ENCODE measurements around the gene CORO2B.
"Not testable (repeated sequence)": the region's sequence is repeated elsewhere in the genome, so short reads cannot be mapped to it uniquely, and the experiment has no call there.

The CORO2B gene

DNA sequence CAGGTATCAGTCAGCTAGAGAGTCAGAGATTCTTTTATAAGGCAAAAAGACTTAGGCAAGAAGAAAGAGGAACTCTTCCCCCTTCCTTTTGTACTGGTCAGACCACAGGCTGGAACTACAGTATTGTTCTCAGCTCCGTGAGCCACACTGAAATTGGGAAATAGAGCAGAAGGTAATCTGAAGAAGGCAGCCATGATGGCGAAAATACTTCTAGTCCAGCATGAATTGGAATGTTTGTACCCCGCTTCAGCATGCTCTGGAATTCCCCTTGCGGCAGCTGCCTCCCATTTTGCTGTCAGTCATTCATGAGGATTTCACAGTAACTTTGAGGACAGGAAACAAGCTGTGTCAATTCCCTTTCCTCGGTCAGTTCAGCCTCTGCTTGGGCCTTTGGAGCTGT is 96.2 kb downstream of the CORO2B start:
- H3K4me3 ChIP-seq (ENCODE audit: low read length): no peak overlapping the region
- no peak for DNase-seq (ENCODE audit: low read depth)
- TF ChIP-seq, protein P1, sequence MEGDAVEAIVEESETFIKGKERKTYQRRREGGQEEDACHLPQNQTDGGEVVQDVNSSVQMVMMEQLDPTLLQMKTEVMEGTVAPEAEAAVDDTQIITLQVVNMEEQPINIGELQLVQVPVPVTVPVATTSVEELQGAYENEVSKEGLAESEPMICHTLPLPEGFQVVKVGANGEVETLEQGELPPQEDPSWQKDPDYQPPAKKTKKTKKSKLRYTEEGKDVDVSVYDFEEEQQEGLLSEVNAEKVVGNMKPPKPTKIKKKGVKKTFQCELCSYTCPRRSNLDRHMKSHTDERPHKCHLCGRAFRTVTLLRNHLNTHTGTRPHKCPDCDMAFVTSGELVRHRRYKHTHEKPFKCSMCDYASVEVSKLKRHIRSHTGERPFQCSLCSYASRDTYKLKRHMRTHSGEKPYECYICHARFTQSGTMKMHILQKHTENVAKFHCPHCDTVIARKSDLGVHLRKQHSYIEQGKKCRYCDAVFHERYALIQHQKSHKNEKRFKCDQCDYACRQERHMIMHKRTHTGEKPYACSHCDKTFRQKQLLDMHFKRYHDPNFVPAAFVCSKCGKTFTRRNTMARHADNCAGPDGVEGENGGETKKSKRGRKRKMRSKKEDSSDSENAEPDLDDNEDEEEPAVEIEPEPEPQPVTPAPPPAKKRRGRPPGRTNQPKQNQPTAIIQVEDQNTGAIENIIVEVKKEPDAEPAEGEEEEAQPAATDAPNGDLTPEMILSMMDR (conservative IDR thresholded peaks at IDR 0.05; ENCODE audit: low read depth, low read length): no peak

DNA sequence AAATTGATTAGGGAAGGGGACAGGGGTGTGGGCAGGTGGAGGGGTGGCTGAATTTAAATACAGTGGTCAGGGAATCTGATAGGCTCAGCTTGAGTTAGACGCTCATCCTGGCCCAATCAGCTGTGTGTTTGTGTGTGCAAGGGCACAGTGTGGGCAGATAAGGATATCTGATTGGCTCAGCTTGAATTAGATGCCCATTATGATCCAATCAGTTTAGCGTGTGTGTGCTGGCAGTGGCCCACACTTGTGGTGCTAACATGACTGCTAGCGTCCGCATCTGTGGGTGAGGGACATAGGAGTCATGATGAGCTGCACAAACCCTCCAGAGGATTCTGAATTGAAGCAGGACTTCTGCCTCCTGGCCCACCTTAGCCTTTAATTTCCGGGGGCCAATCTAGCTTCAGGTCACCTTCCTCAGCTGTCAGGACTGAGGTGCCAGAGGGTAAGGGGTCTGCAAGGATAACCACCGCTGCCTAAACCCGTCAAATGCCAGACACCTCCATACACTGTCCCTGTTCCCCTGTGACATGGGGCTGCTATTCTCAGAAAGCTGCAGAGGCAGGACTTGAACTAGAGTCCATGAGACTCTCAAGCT is 97.3 kb downstream of the CORO2B start:
- TF ChIP-seq, protein P1 (conservative IDR thresholded peaks at IDR 0.05; ENCODE audit: low read depth, low read length): no peak
- H3K4me3 ChIP-seq (ENCODE audit: low read length): no peak overlapping the region
- DNase-seq (ENCODE audit: low read depth): no peak

DNA sequence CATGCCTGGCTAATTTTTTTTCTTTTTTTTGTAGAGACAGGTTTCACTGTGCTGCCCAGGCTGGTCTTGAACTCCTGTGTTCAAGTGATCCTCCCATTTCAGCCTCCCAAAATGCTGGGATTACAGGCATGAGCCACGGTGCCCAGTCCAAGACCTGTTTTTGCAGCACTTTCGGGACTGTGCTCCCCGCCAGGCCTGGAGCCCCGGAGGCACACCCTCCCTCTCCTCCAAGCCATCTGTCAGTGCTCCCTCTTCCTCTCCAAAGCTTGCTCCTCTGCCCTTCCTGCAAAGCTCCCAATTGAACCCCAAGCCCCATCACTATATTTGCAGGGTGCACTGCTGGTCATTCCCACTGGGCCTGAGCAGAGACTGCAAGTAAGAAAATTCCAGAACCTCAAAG is 98.1 kb downstream of the CORO2B start:
- no peak overlapping the region for H3K4me3 ChIP-seq (ENCODE audit: low read length)
- no peak for DNase-seq (ENCODE audit: low read depth)
- TF ChIP-seq, protein P1 (conservative IDR thresholded peaks at IDR 0.05; ENCODE audit: low read depth, low read length): no peak

DNA sequence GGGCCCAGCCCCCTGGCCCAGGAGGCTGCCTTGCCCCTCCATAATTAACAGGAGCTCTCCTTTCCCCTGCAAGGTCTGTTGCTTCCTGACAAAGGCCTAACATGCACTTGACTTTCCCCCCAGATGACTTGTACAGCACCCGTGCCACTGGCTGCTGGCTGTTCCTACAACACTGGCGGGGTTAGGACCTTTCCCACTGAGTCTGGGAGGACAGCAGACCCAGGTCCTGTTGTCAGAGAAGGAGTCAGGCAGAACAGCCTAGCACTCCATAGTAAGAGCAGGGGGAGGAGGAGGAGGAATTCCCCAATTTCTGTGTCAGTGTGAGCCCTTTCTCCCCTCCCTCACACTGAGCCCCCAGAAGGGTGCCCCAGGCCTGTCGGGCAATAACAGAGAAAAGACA is 99.2 kb downstream of the CORO2B start:
- H3K4me3 ChIP-seq (ENCODE audit: low read length): no peak overlapping the region
- no peak for DNase-seq (ENCODE audit: low read depth)
- TF ChIP-seq, protein P1 (conservative IDR thresholded peaks at IDR 0.05; ENCODE audit: low read depth, low read length): no peak

DNA sequence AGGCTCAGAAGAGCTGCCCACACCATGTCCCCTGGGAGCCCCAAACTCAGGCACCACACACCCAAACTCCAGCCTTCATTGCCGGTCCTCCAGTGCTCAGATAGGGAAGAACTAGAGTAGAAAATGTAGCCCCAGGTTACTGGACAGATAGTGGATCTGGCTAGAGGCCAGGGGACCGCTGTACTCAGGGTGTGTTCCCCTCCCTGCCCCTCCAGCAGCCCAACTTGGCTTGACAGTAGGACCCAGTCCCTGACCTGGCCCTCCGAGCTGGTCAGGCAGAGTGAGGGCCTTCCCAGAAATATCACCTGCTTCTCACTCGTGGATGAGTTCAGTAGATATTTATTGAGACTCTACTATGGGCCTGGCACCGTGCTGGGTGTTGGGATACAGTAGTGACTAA is 100.0 kb downstream of the CORO2B start:
- DNase-seq (ENCODE audit: low read depth): no peak
- TF ChIP-seq, protein P1 (conservative IDR thresholded peaks at IDR 0.05; ENCODE audit: low read depth, low read length): no peak
- no peak overlapping the region for H3K4me3 ChIP-seq (ENCODE audit: low read length)

DNA sequence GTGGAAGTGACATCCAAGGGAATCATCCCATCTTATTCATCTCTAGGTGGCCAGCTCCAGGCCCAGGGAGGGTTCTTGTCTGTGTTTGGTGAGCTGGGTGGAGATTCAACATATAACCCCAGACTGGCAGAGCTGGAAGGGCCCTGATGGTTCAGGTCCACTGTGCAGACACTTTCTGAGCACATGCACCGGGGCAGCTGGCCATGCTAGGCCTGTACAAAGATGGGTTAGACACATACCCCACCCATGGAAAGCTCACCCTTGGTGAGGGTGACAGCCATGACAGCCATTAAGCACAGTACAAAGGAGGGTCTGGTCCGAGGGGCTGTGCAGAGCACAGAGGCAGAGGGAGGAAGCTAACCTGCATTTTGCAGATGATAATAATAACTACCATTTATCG is 100.4 kb downstream of the CORO2B start:
- TF ChIP-seq, protein P1 (conservative IDR thresholded peaks at IDR 0.05; ENCODE audit: low read depth, low read length): no peak
- H3K4me3 ChIP-seq (ENCODE audit: low read length): no peak overlapping the region
- DNase-seq (ENCODE audit: low read depth): no peak

DNA sequence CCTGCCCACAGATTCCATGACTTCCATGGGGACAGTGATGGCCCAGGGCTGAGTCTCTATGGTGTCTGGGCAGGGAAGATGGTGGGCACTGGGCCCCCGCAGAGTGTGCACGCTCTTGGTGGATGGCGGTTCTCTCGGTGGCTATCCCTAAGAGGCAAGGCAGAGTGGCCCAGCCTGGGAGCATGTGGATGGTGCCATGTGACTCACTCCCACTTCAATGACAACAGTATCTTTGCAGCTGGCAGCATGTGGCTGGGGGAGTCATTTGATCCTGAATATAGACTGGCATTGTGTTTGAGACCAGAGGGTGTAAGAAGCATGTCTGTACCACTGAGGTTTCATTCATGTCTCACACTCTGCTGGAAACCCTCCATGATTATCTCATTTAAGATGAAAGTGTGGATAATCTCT is 101.2 kb downstream of the CORO2B start:
- no peak for DNase-seq (ENCODE audit: low read depth)
- TF ChIP-seq, protein P1 (conservative IDR thresholded peaks at IDR 0.05; ENCODE audit: low read depth, low read length): no peak
- no peak overlapping the region for H3K4me3 ChIP-seq (ENCODE audit: low read length)

DNA sequence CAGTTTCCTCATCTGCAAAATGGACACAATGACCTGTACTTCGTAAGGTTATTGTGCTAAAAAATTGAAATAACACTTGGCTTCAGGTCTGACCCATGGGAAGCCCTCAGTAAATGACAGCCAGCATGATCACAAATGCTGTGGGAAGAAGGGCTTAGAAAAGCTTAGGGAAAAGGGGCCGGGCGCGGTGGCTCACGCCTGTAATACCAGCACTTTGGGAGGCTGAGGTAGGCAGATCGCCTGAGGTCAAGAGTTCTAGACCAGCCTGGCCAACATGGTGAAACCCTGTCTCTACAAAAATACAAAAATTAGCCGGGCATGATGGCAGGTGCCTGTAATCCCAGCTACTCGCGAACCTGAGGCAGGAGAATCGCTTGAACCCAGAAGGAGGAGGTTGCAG is 102.0 kb downstream of the CORO2B start:
- not testable (repeated sequence) for H3K4me3 ChIP-seq (ENCODE audit: low read length); DNase-seq (ENCODE audit: low read depth)
